ENCODE measurements around the gene DCLRE1C. TPM values are rescaled to one million over a fixed set of nuclear protein-coding genes. Genes with fewer than 3 reads are reported as not detected.
"Not testable (repeated sequence)": the region's sequence is repeated elsewhere in the genome, so short reads cannot be mapped to it uniquely, and the experiment has no call there.

Gene DCLRE1C
- total and polyA plus RNA-seq, 2 experiments from 2014 or later, result 8.2 to 11.3 TPM

- no peaks in the 10 kb centered on the region for H3K9me3 ChIP-seq (ENCODE audit: low read depth)
- no peaks in the 10 kb centered on the region for H3K79me2 ChIP-seq (ENCODE audit: insufficient read depth)
- H3K27me3 ChIP-seq (replicated peaks; ENCODE audit: insufficient read depth), result no peaks in the 10 kb centered on the region
- H3K4me1 ChIP-seq (ENCODE audit: insufficient read depth), result no peaks in the 10 kb centered on the region
- no peaks in the 10 kb centered on the region for H4K20me1 ChIP-seq (ENCODE audit: insufficient read depth)
- no peak overlapping the region for H3K27ac ChIP-seq
- 61 to 77% methylated on average over 3 of the region's 3 CpGs for WGBS, 2 experiments (ENCODE audit: low coverage in 1 of 2, low lambda C conversion rate in 2 of 2, missing lambda C conversion rate in 2 of 2)
- in situ Hi-C loops (cut with MboI), result no loop called here
- TF ChIP-seq EZH2phosphoT487 (IDR thresholded peaks at IDR 0.05; ENCODE audit: insufficient read depth, low read depth), result no peak
- no peak for TF ChIP-seq EZH2 (IDR thresholded peaks at IDR 0.05; ENCODE audit: insufficient read depth, poor library complexity, severe bottlenecking)
- no peak overlapping the region for H2AFZ ChIP-seq
- no peaks in the 10 kb centered on the region for H3K36me3 ChIP-seq (ENCODE audit: low read depth)
- H3F3A ChIP-seq (ENCODE audit: insufficient read depth), result no peaks in the 10 kb centered on the region
- H3K9me2 ChIP-seq (ENCODE audit: insufficient read depth), result no peaks in the 10 kb centered on the region
- no peak overlapping the region for H3K9ac ChIP-seq
- no peak for DNase-seq
- H3K4me2 ChIP-seq (ENCODE audit: unreplicated experiment), result no peak overlapping the region
- H3K4me3 ChIP-seq, result no peak overlapping the region
These were observed 28.8 kb upstream of the DCLRE1C start for GRCh38 chr10:14982744-14983143.

- TF ChIP-seq EZH2 (IDR thresholded peaks at IDR 0.05; ENCODE audit: insufficient read depth, poor library complexity, severe bottlenecking) (no peak), EZH2phosphoT487 (IDR thresholded peaks at IDR 0.05; ENCODE audit: insufficient read depth, low read depth) (no peak)
- 31 to 38% methylated on average over 16 to 21 of the region's 21 CpGs for WGBS, 2 experiments (ENCODE audit: low coverage in 1 of 2, low lambda C conversion rate in 2 of 2, missing lambda C conversion rate in 2 of 2)
- no peak for DNase-seq
- no peak overlapping the region for H3K4me3 ChIP-seq
- H3K36me3 ChIP-seq (ENCODE audit: low read depth), result no peaks in the 10 kb centered on the region
- no peaks in the 10 kb centered on the region for H3K4me1 ChIP-seq (ENCODE audit: insufficient read depth)
- H2AFZ ChIP-seq, result no peak overlapping the region
- H3K79me2 ChIP-seq (ENCODE audit: insufficient read depth), result no peaks in the 10 kb centered on the region
- H3K9me2 ChIP-seq (ENCODE audit: insufficient read depth), result no peaks in the 10 kb centered on the region
- H3F3A ChIP-seq (ENCODE audit: insufficient read depth), result no peaks in the 10 kb centered on the region
- no peak overlapping the region for H3K9ac ChIP-seq
- H3K9me3 ChIP-seq (ENCODE audit: low read depth), result no peaks in the 10 kb centered on the region
- no peak overlapping the region for H3K4me2 ChIP-seq (ENCODE audit: unreplicated experiment)
- H3K27me3 ChIP-seq (replicated peaks; ENCODE audit: insufficient read depth), result no peaks in the 10 kb centered on the region
- in situ Hi-C loops (cut with MboI), result no loop called here
- no peak overlapping the region for H3K27ac ChIP-seq
- H4K20me1 ChIP-seq (ENCODE audit: insufficient read depth), result no peaks in the 10 kb centered on the region
These were observed 21.9 kb upstream of the DCLRE1C start for GRCh38 chr10:14975672-14976273.

- H3K27me3 ChIP-seq (replicated peaks; ENCODE audit: insufficient read depth); H3K4me3 ChIP-seq; H2AFZ ChIP-seq; H3K79me2 ChIP-seq (ENCODE audit: insufficient read depth); in situ Hi-C loops (cut with MboI); H3K9me2 ChIP-seq (ENCODE audit: insufficient read depth); DNase-seq; H3K9ac ChIP-seq; H3K4me2 ChIP-seq (ENCODE audit: unreplicated experiment); H3K36me3 ChIP-seq (ENCODE audit: low read depth); H3K4me1 ChIP-seq (ENCODE audit: insufficient read depth); H3K27ac ChIP-seq; H3K9me3 ChIP-seq (ENCODE audit: low read depth); H3F3A ChIP-seq (ENCODE audit: insufficient read depth); H4K20me1 ChIP-seq (ENCODE audit: insufficient read depth): not testable (repeated sequence)
- WGBS, 2 experiments (ENCODE audit: low coverage in 1 of 2, low lambda C conversion rate in 2 of 2, missing lambda C conversion rate in 2 of 2), result 40 to 43% methylated on average over 15 of the region's 15 CpGs
These were observed 20.5 kb upstream of the DCLRE1C start for GRCh38 chr10:14974153-14974998.

GRCh38 chr10:14971867-14972448 is 18.1 kb upstream of the DCLRE1C start:
- in situ Hi-C loops (cut with MboI), result no loop called here
- no peak for DNase-seq
- no peak overlapping the region for H3K4me3 ChIP-seq
- no peaks in the 10 kb centered on the region for H4K20me1 ChIP-seq (ENCODE audit: insufficient read depth)
- H3K4me1 ChIP-seq (ENCODE audit: insufficient read depth), result no peaks in the 10 kb centered on the region
- H3K27me3 ChIP-seq (replicated peaks; ENCODE audit: insufficient read depth), result no peaks in the 10 kb centered on the region
- H3K9me3 ChIP-seq (ENCODE audit: low read depth), result no peaks in the 10 kb centered on the region
- H3K4me2 ChIP-seq (ENCODE audit: unreplicated experiment), result no peak overlapping the region
- H3K9me2 ChIP-seq (ENCODE audit: insufficient read depth), result no peaks in the 10 kb centered on the region
- H3F3A ChIP-seq (ENCODE audit: insufficient read depth), result no peaks in the 10 kb centered on the region
- TF ChIP-seq EZH2phosphoT487 (IDR thresholded peaks at IDR 0.05; ENCODE audit: insufficient read depth, low read depth) (no peak), EZH2 (IDR thresholded peaks at IDR 0.05; ENCODE audit: insufficient read depth, poor library complexity, severe bottlenecking) (no peak)
- H3K36me3 ChIP-seq (ENCODE audit: low read depth), result no peaks in the 10 kb centered on the region
- WGBS, 2 experiments (ENCODE audit: low coverage in 1 of 2, low lambda C conversion rate in 2 of 2, missing lambda C conversion rate in 2 of 2), result 26 to 39% methylated on average over 4 of the region's 4 CpGs
- no peak overlapping the region for H3K9ac ChIP-seq
- no peak overlapping the region for H2AFZ ChIP-seq
- H3K27ac ChIP-seq, result no peak overlapping the region
- no peaks in the 10 kb centered on the region for H3K79me2 ChIP-seq (ENCODE audit: insufficient read depth)

Data from GM23248 (cell line).